ENCODE results near the gene PCDH15.
"Not testable (repeated sequence)": the region's sequence is repeated elsewhere in the genome, so short reads cannot be mapped to it uniquely, and the experiment has no call there.

PCDH15 gene

GRCh38 chr10:54554028-54554427, 247.0 kb downstream of the PCDH15 start:
- TF ChIP-seq CTCF (IDR thresholded peaks at IDR 0.05; ENCODE audit: low read depth, low read length), result no peak
- no peak overlapping the region for H3K4me3 ChIP-seq (replicated peaks in 1 of 2; ENCODE audit: low read depth in 2 of 2, low read length in 2 of 2)
- no peak for DNase-seq (ENCODE audit: low read depth in 2 of 2)

- TF ChIP-seq CTCF (IDR thresholded peaks at IDR 0.05; ENCODE audit: low read depth, low read length), result no peak
- DNase-seq (ENCODE audit: low read depth in 2 of 2), result no peak
- H3K4me3 ChIP-seq (replicated peaks in 1 of 2; ENCODE audit: low read depth in 2 of 2, low read length in 2 of 2), result no peak overlapping the region
These were observed 251.0 kb downstream of the PCDH15 start for GRCh38 chr10:54550016-54550415.

GRCh38 chr10:54531296-54531695, 269.7 kb downstream of the PCDH15 start:
- no peak for TF ChIP-seq CTCF (IDR thresholded peaks at IDR 0.05; ENCODE audit: low read depth, low read length)
- H3K4me3 ChIP-seq (replicated peaks in 1 of 2; ENCODE audit: low read depth in 2 of 2, low read length in 2 of 2), result no peak overlapping the region
- DNase-seq (ENCODE audit: low read depth in 2 of 2), result no peak

GRCh38 chr10:54530299-54530698, 270.7 kb downstream of the PCDH15 start:
- no peak for DNase-seq (ENCODE audit: low read depth in 2 of 2)
- H3K4me3 ChIP-seq (replicated peaks in 1 of 2; ENCODE audit: low read depth in 2 of 2, low read length in 2 of 2), result no peak overlapping the region
- no peak for TF ChIP-seq CTCF (IDR thresholded peaks at IDR 0.05; ENCODE audit: low read depth, low read length)

- TF ChIP-seq CTCF (IDR thresholded peaks at IDR 0.05; ENCODE audit: low read depth, low read length), result no peak
- DNase-seq (ENCODE audit: low read depth in 2 of 2), result no peak
These were observed 275.2 kb downstream of the PCDH15 start for GRCh38 chr10:54525816-54526215.

GRCh38 chr10:54515244-54515643, 285.8 kb downstream of the PCDH15 start:
- DNase-seq (ENCODE audit: low read depth in 2 of 2); H3K4me3 ChIP-seq (replicated peaks in 1 of 2; ENCODE audit: low read depth in 2 of 2, low read length in 2 of 2): not testable (repeated sequence)

More at GRCh38 chr10:54525816-54526215, 275.2 kb downstream of the PCDH15 start:
- no peak overlapping the region for H3K4me3 ChIP-seq (replicated peaks in 1 of 2; ENCODE audit: low read depth in 2 of 2, low read length in 2 of 2)

GRCh38 chr10:54503863-54504262, 297.2 kb downstream of the PCDH15 start:
- no peak overlapping the region for H3K4me3 ChIP-seq (replicated peaks in 1 of 2; ENCODE audit: low read depth in 2 of 2, low read length in 2 of 2)
- no peak for TF ChIP-seq CTCF (IDR thresholded peaks at IDR 0.05; ENCODE audit: low read depth, low read length)
- DNase-seq (ENCODE audit: low read depth in 2 of 2), result no peak
